ENCODE results near the gene ABCB10.
"Not testable (repeated sequence)": the region's sequence is repeated elsewhere in the genome, so short reads cannot be mapped to it uniquely, and the experiment has no call there.

The ABCB10 gene

GRCh38 chr1:229531326-229531725 lies 27.2 kb downstream of the ABCB10 start:
- no peak for DNase-seq

- DNase-seq: no peak
These were observed 28.9 kb downstream of the ABCB10 start for GRCh38 chr1:229529639-229530038.

GRCh38 chr1:229526695-229527094 lies 31.8 kb downstream of the ABCB10 start:
- DNase-seq: no peak

- DNase-seq: no peak
These were observed 35.5 kb downstream of the ABCB10 start for GRCh38 chr1:229523052-229523451.

- peak; percentile 34 for DNase-seq
These were observed 43.8 kb downstream of the ABCB10 start for GRCh38 chr1:229514578-229515275.

GRCh38 chr1:229511625-229512024 lies 46.9 kb downstream of the ABCB10 start:
- not testable (repeated sequence) for DNase-seq

- not testable (repeated sequence) for DNase-seq
These were observed 47.3 kb downstream of the ABCB10 start for GRCh38 chr1:229511201-229511600.

- DNase-seq: no peak
These were observed 48.9 kb downstream of the ABCB10 start for GRCh38 chr1:229509576-229509975.

- DNase-seq: peak; percentile 14
These were observed 49.6 kb downstream of the ABCB10 start for GRCh38 chr1:229508823-229509337.

GRCh38 chr1:229507951-229508822 lies 50.3 kb downstream of the ABCB10 start, which contains the start of gene NUP133:
Gene NUP133 (minus strand): TSS chr1:229508341. CDS start chr1:229508249, 92 bp downstream.
- peak; percentile 85 for DNase-seq

GRCh38 chr1:229507502-229507901 lies 51.0 kb downstream of the ABCB10 start:
- no peak for DNase-seq

GRCh38 chr1:229506633-229507032 lies 51.9 kb downstream of the ABCB10 start:
- no peak for DNase-seq

- DNase-seq: no peak
These were observed 62.7 kb downstream of the ABCB10 start for GRCh38 chr1:229495782-229496181.

GRCh38 chr1:229487181-229487580 lies 71.3 kb downstream of the ABCB10 start:
- no peak for DNase-seq

GRCh38 chr1:229485318-229485717 lies 73.2 kb downstream of the ABCB10 start:
- DNase-seq: no peak

- DNase-seq: no peak
These were observed 76.0 kb downstream of the ABCB10 start for GRCh38 chr1:229482511-229482910.

GRCh38 chr1:229480495-229480894 lies 78.0 kb downstream of the ABCB10 start:
- DNase-seq: no peak

- DNase-seq: no peak
These were observed 78.7 kb downstream of the ABCB10 start for GRCh38 chr1:229479660-229480399.

GRCh38 chr1:229478852-229479251 lies 79.7 kb downstream of the ABCB10 start:
- DNase-seq: no peak

GRCh38 chr1:229475859-229476258 lies 82.6 kb downstream of the ABCB10 start:
- not testable (repeated sequence) for DNase-seq

GRCh38 chr1:229474509-229474908 lies 84.0 kb downstream of the ABCB10 start:
- no peak for DNase-seq

GRCh38 chr1:229471175-229471574 lies 87.3 kb downstream of the ABCB10 start:
- DNase-seq: no peak
